ENCODE data around the gene YAE1. TPM values are rescaled to one million over a fixed set of nuclear protein-coding genes. Genes with fewer than 3 reads are reported as not detected.

YAE1 gene
- total RNA-seq, 1 experiment from 2014 or later, result 23.1 TPM

GRCh38 chr7:39606941-39607340, 40.7 kb downstream of the YAE1 start:
- H3K4me1 ChIP-seq (replicated peaks; ENCODE audit: insufficient read depth), result no peaks in the 10 kb centered on the region
- no TSS peak for BruUV-seq (replicated peaks)
- TF ChIP-seq EZH2 (IDR thresholded peaks at IDR 0.05; ENCODE audit: low read depth) (no peak), CTCF (conservative IDR thresholded peaks at IDR 0.05) (no peak)

GRCh38 chr7:39607865-39608264, 41.7 kb downstream of the YAE1 start:
- no peak overlapping the region for H3K27ac ChIP-seq
- H3K4me2 ChIP-seq, result no peak overlapping the region
- H3K9me3 ChIP-seq (ENCODE audit: insufficient read depth, low read depth), result no peaks in the 10 kb centered on the region
- H3K9me2 ChIP-seq (ENCODE audit: insufficient read depth), result no peaks in the 10 kb centered on the region; the same call in 1 of the 2 replicates
- H3K4me1 ChIP-seq (replicated peaks; ENCODE audit: insufficient read depth), result no peaks in the 10 kb centered on the region
- intact Hi-C loops (cut with micrococcal nuclease; ENCODE audit: unreplicated experiment), result no loop called here
- TF ChIP-seq CTCF (conservative IDR thresholded peaks at IDR 0.05) (no peak), EZH2 (IDR thresholded peaks at IDR 0.05; ENCODE audit: low read depth) (no peak)
- ChIA-PET CTCF (no interaction called here), POLR2A (ENCODE audit: unreplicated experiment) (no interaction called here)
- no peak overlapping the region for H3K4me3 ChIP-seq
- H3K79me2 ChIP-seq (ENCODE audit: low read depth), result no peaks in the 10 kb centered on the region
- no TSS peak for BruUV-seq (replicated peaks)
- no peak for DNase-seq
- H4K20me1 ChIP-seq (ENCODE audit: insufficient read depth), result no peaks in the 10 kb centered on the region
- no peaks in the 10 kb centered on the region for H3K27me3 ChIP-seq (ENCODE audit: insufficient read depth, low read depth)
- no peak overlapping the region for H2AFZ ChIP-seq
- no peaks in the 10 kb centered on the region for H3F3A ChIP-seq (ENCODE audit: insufficient read depth, low read depth)
- no peaks in the 10 kb centered on the region for H3K36me3 ChIP-seq (ENCODE audit: low read depth)

More at GRCh38 chr7:39606941-39607340, 40.7 kb downstream of the YAE1 start:
- Histone ChIP-seq H3K4me2 (no peak overlapping the region), H3K9me3 (ENCODE audit: insufficient read depth, low read depth) (no peaks in the 10 kb centered on the region), H3K27ac (no peak overlapping the region), H3K27me3 (ENCODE audit: insufficient read depth, low read depth) (no peaks in the 10 kb centered on the region), H3K36me3 (ENCODE audit: low read depth) (no peaks in the 10 kb centered on the region), H4K20me1 (ENCODE audit: insufficient read depth) (no peaks in the 10 kb centered on the region), H3F3A (ENCODE audit: insufficient read depth, low read depth) (no peaks in the 10 kb centered on the region), H3K4me3 (no peak overlapping the region), H3K79me2 (ENCODE audit: low read depth) (no peaks in the 10 kb centered on the region), H3K9me2 (ENCODE audit: insufficient read depth) (no peaks in the 10 kb centered on the region; the same call in 1 of the 2 replicates), H2AFZ (no peak overlapping the region)
- CTCF ChIA-PET, result no interaction called here
- POLR2A ChIA-PET (ENCODE audit: unreplicated experiment), result no interaction called here
- no peak for DNase-seq
- intact Hi-C loops (cut with micrococcal nuclease; ENCODE audit: unreplicated experiment), result no loop called here

- no peaks in the 10 kb centered on the region for H3K4me1 ChIP-seq (replicated peaks; ENCODE audit: insufficient read depth)
- POLR2A ChIA-PET (ENCODE audit: unreplicated experiment), result interaction anchor here (0.6 kb wide), 1 partner anchor 9 kb away, joined by 7 read pairs; no protein-coding TSS in a partner anchor
- H3K27ac ChIP-seq, result no peak overlapping the region
Measured at GRCh38 chr7:39608278-39608677, 42.1 kb downstream of the YAE1 start.

More at GRCh38 chr7:39608278-39608677, 42.1 kb downstream of the YAE1 start:
- TF ChIP-seq CTCF (conservative IDR thresholded peaks at IDR 0.05) (no peak), EZH2 (IDR thresholded peaks at IDR 0.05; ENCODE audit: low read depth) (no peak)
- H3F3A ChIP-seq (ENCODE audit: insufficient read depth, low read depth), result no peaks in the 10 kb centered on the region
- no peak overlapping the region for H2AFZ ChIP-seq
- no TSS peak for BruUV-seq (replicated peaks)
- intact Hi-C loops (cut with micrococcal nuclease; ENCODE audit: unreplicated experiment), result no loop called here
- DNase-seq, result no peak
- H3K27me3 ChIP-seq (ENCODE audit: insufficient read depth, low read depth), result no peaks in the 10 kb centered on the region
- no peaks in the 10 kb centered on the region; the same call in 1 of the 2 replicates for H3K9me2 ChIP-seq (ENCODE audit: insufficient read depth)
- no peaks in the 10 kb centered on the region for H3K9me3 ChIP-seq (ENCODE audit: insufficient read depth, low read depth)
- no peaks in the 10 kb centered on the region for H4K20me1 ChIP-seq (ENCODE audit: insufficient read depth)
- H3K36me3 ChIP-seq (ENCODE audit: low read depth), result no peaks in the 10 kb centered on the region
- no peak overlapping the region for H3K4me3 ChIP-seq
- no peak overlapping the region for H3K4me2 ChIP-seq
- CTCF ChIA-PET, result no interaction called here
- no peaks in the 10 kb centered on the region for H3K79me2 ChIP-seq (ENCODE audit: low read depth)

Measured in PC-9 (cell line).